Peyer's patch (tissue), 4 donors: ENCODE results near the gene EBF4. TPM values are rescaled to one million over a fixed set of nuclear protein-coding genes. Genes with fewer than 3 reads are reported as not detected.
A peak's percentile ranks its signal among the peaks of the same experiment; 100 is the strongest.

Experiments used
- DNase-seq, 3 donors: peaks; one replicate each; pipeline ENCODE4 v3.0.0-alpha.2; 2017 to 2019
- H3K27ac ChIP-seq, 4 donors: fragments of 200-600 bp; sonication (generic); one replicate each; pipeline ENCODE4 v1.5.1; 2016 to 2019
- H3K27me3 ChIP-seq, 2 donors: fragments of 200-600 bp; sonication (generic); one replicate each; pipeline ENCODE4 v1.5.1; 2019
- H3K36me3 ChIP-seq, 3 donors: fragments of 200-600 bp; sonication (generic); one replicate each; pipeline ENCODE4 v1.5.1; 2016 to 2019
- H3K4me1 ChIP-seq, 4 donors: fragments of 200-600 bp; sonication (generic); one replicate each; pipeline ENCODE4 v1.5.1; 2016 to 2019
- H3K4me3 ChIP-seq, 4 donors: fragments of 200-600 bp; sonication (generic); 1 replicate in 3 of 4; 2 replicates in 1 of 4; pipeline ENCODE4 v1.5.1; 2016 to 2019; ENCODE audit warnings: mild to moderate bottlenecking in 1 of 4
- H3K9me3 ChIP-seq, 4 donors: fragments of 200-600 bp; sonication (generic); one replicate each; pipeline ENCODE4 v1.5.1; 2016 to 2019; ENCODE audit warnings: mild to moderate bottlenecking in 1 of 4
- CTCF ChIP-seq, 6 experiments: fragments of 450-650 bp in 4 of 6; fragments of 200-600 bp in 2 of 6; sonication (generic) in 1 of 6; IDR thresholded peaks; one replicate each; pipeline ENCODE4 v1.5.1; 2017 to 2019; ENCODE audit warnings: antibody characterized with exemption in 6 of 6, mild to moderate bottlenecking in 3 of 6, moderate library complexity in 1 of 6
- POLR2A ChIP-seq, 2 donors: fragments of 450-650 bp; IDR thresholded peaks; one replicate each; pipeline ENCODE4 v1.5.1; 2017; ENCODE audit warnings: antibody characterized with exemption in 2 of 2, mild to moderate bottlenecking in 2 of 2, moderate library complexity in 2 of 2
- total RNA-seq, 4 donors: library from RNA; depleted of rRNA; stranded (reverse); fragments of >200 nt; gene quantifications; one replicate each; pipeline ENCODE4 v1.1.0, GENCODE V29; 2016

The EBF4 gene
- total RNA-seq, 4 donors from 2014 or later: 1.4 to 17.3 (median 5.1) TPM

GRCh38 chr20:2760297-2760951 lies 67.8 kb downstream of the EBF4 start:
- no peak overlapping the region for H3K4me3 ChIP-seq
- H3K36me3 ChIP-seq: no peaks in the 10 kb centered on the region
- no peak for TF ChIP-seq POLR2A (IDR thresholded peaks at IDR 0.05)
- no peak for TF ChIP-seq CTCF (IDR thresholded peaks at IDR 0.05)
- no peaks in the 10 kb centered on the region for H3K9me3 ChIP-seq
- no peak overlapping the region for H3K27ac ChIP-seq
- H3K27me3 ChIP-seq: no peaks in the 10 kb centered on the region
- DNase-seq: peak in 1 of 3 donors; percentile 39
- H3K4me1 ChIP-seq: no peaks in the 10 kb centered on the region

- Histone ChIP-seq H3K36me3 (no peaks in the 10 kb centered on the region), H3K9me3 (no peaks in the 10 kb centered on the region), H3K4me1 (no peaks in the 10 kb centered on the region), H3K4me3 (no peak overlapping the region), H3K27ac (no peak overlapping the region), H3K27me3 (no peaks in the 10 kb centered on the region)
- TF ChIP-seq POLR2A (IDR thresholded peaks at IDR 0.05) (no peak), CTCF (IDR thresholded peaks at IDR 0.05) (no peak)
- peak in 1 of 3 donors; percentile 18 for DNase-seq
Measured at GRCh38 chr20:2760952-2761305, 68.3 kb downstream of the EBF4 start.

- H3K27me3 ChIP-seq: no peaks in the 10 kb centered on the region
- H3K4me1 ChIP-seq: no peaks in the 10 kb centered on the region
- no peaks in the 10 kb centered on the region for H3K36me3 ChIP-seq
- TF ChIP-seq POLR2A (IDR thresholded peaks at IDR 0.05) (no peak), CTCF (IDR thresholded peaks at IDR 0.05) (no peak)
- no peak for DNase-seq
- H3K4me3 ChIP-seq: no peak overlapping the region
- no peaks in the 10 kb centered on the region for H3K9me3 ChIP-seq
- H3K27ac ChIP-seq: no peak overlapping the region
Measured at GRCh38 chr20:2761885-2762284, 69.3 kb downstream of the EBF4 start.

GRCh38 chr20:2762578-2763131 lies 70.1 kb downstream of the EBF4 start:
- no peak for DNase-seq
- Histone ChIP-seq H3K27me3 (no peaks in the 10 kb centered on the region), H3K9me3 (no peaks in the 10 kb centered on the region), H3K4me1 (no peaks in the 10 kb centered on the region), H3K4me3 (no peak overlapping the region), H3K36me3 (no peaks in the 10 kb centered on the region), H3K27ac (no peak overlapping the region)
- TF ChIP-seq POLR2A (IDR thresholded peaks at IDR 0.05) (no peak), CTCF (IDR thresholded peaks at IDR 0.05) (no peak)

- Histone ChIP-seq H3K27ac (no peak overlapping the region), H3K9me3 (no peaks in the 10 kb centered on the region), H3K4me3 (no peak overlapping the region), H3K4me1 (no peaks in the 10 kb centered on the region), H3K27me3 (no peaks in the 10 kb centered on the region), H3K36me3 (no peaks in the 10 kb centered on the region)
- TF ChIP-seq POLR2A (IDR thresholded peaks at IDR 0.05): no peak
- TF ChIP-seq CTCF (IDR thresholded peaks at IDR 0.05): no peak
- DNase-seq: no peak
Measured at GRCh38 chr20:2763186-2763585, 70.6 kb downstream of the EBF4 start.
